Adrenal gland (tissue), 12 donors: ENCODE measurements around the gene OR2H2. TPM values are rescaled to one million over a fixed set of nuclear protein-coding genes. Genes with fewer than 3 reads are reported as not detected.

ENCODE experiments used
- DNase-seq, 7 donors: peaks; one replicate each; pipeline ENCODE4 v3.0.0-alpha.2; 2019 to 2020
- H3K27ac ChIP-seq, 5 donors: fragments of 200-600 bp; sonication (generic) in 4 of 5; 1 replicate in 3 of 5; 2 replicates in 2 of 5; pipeline versions ENCODE4 v1.5.1 to v1.8.0; 2016 to 2020; ENCODE audit warnings: mild to moderate bottlenecking in 1 of 5
- H3K27me3 ChIP-seq: fragments of 200-600 bp; 2 replicates; pipeline ENCODE4 v1.8.0; 2021
- H3K36me3 ChIP-seq, 2 donors: fragments of 200-600 bp; replicated peaks in 1 of 2; 1 replicate in 1 of 2; 2 replicates in 1 of 2; pipeline versions ENCODE4 v1.5.1 to v1.8.0; 2018 to 2022
- H3K4me1 ChIP-seq, 2 donors: fragments of 200-600 bp; replicated peaks in 1 of 2; 1 replicate in 1 of 2; 2 replicates in 1 of 2; pipeline versions ENCODE4 v1.5.1 to v1.8.0; 2018 to 2021
- H3K4me3 ChIP-seq, 4 donors: fragments of 200-600 bp; sonication (generic) in 3 of 4; one replicate each; pipeline ENCODE4 v1.5.1; 2016 to 2018
- H3K9me3 ChIP-seq, 3 donors: fragments of 200-600 bp; sonication (generic) in 1 of 3; replicated peaks in 1 of 3; 1 replicate in 2 of 3; 2 replicates in 1 of 3; pipeline versions ENCODE4 v1.5.1 to v1.8.0; 2016 to 2021
- POLR2A ChIP-seq, 2 donors: fragments of 450-650 bp; IDR thresholded peaks; one replicate each; pipeline ENCODE4 v1.6.1; 2017; ENCODE audit warnings: antibody characterized with exemption in 2 of 2, mild to moderate bottlenecking in 2 of 2, moderate library complexity in 1 of 2
- WGBS, 4 donors: extraction: QIAGEN DNeasy Blood & Tissue Kit in 2 of 4; methylation state at CpG; one replicate each; pipeline versions ENCODE4 v1.1.5 to v1.1.7; 2013 to 2017; 5-methylcytosine and 5-hydroxymethylcytosine counted together
- intact Hi-C, 2 donors: fragments of 100-400 bp; cut with DNase I; formaldehyde crosslinking; loops; one replicate each; pipeline versions ENCODE4 v1.14.1 to v1.15.0; 2022 to 2023
- polyA plus RNA-seq, 3 donors: library from polyadenylated mRNA; stranded (reverse); fragments of 200-250 nt in 2 of 3; fragments of 350-450 nt in 1 of 3; fragmentation: Illumina TruSeq in 1 of 3; extraction: RNeasy Lipid Tissue Mini Kit (QIAGEN cat#74804) in 1 of 3; gene quantifications; one replicate each; pipeline ENCODE4 v1.2.3, GENCODE V29; 2013 to 2014
- total RNA-seq, 9 donors: library from RNA; depleted of rRNA in 4 of 9; stranded (reverse); fragments of >200 nt in 4 of 9; fragments of 120-200 nt in 1 of 9; fragmentation: NEBNext Ultra II Directional in 1 of 9; extraction: Animal tissue kit (Norgen Biotek cat#: 25700) in 1 of 9; gene quantifications; one replicate each; pipeline versions ENCODE4 v1.1.0 to v1.2.4, GENCODE V29; 2013 to 2023
- TF ChIP-seq, protein P1 (sequence below), 6 experiments: fragments of 450-650 bp in 4 of 6; fragments of 200-600 bp in 2 of 6; sonication (generic) in 1 of 6; IDR thresholded peaks; 1 replicate in 5 of 6; 2 replicates in 1 of 6; pipeline versions ENCODE4 v1.5.1 to v1.8.0; 2016 to 2021; ENCODE audit warnings: antibody characterized with exemption in 6 of 6, mild to moderate bottlenecking in 2 of 6, moderate library complexity in 1 of 6
- donor health status: healthy with polysubstance abuse.
- donor health status: Bipolar disorder and iron deficiency.
- donor health status: DM: yes; HTN: yes; CAD: no.
- donor health status: DM: no; HTN: no; CAD: no.
- donor health status: DM: no; HTN: no; CAD: no.
- donor health status: DM: yes; HTN: yes; CAD: no.

Gene OR2H2
- total and polyA plus RNA-seq, 12 donors = not detected

GRCh38 chr6:29598172-29598747 is 13.3 kb downstream of the OR2H2 start:
- no peak for DNase-seq
- H3K4me1 ChIP-seq = no peaks in the 10 kb centered on the region
- H3K9me3 ChIP-seq = no peaks in the 10 kb centered on the region
- TF ChIP-seq POLR2A (IDR thresholded peaks at IDR 0.05) = no peak
- TF ChIP-seq, protein P1, sequence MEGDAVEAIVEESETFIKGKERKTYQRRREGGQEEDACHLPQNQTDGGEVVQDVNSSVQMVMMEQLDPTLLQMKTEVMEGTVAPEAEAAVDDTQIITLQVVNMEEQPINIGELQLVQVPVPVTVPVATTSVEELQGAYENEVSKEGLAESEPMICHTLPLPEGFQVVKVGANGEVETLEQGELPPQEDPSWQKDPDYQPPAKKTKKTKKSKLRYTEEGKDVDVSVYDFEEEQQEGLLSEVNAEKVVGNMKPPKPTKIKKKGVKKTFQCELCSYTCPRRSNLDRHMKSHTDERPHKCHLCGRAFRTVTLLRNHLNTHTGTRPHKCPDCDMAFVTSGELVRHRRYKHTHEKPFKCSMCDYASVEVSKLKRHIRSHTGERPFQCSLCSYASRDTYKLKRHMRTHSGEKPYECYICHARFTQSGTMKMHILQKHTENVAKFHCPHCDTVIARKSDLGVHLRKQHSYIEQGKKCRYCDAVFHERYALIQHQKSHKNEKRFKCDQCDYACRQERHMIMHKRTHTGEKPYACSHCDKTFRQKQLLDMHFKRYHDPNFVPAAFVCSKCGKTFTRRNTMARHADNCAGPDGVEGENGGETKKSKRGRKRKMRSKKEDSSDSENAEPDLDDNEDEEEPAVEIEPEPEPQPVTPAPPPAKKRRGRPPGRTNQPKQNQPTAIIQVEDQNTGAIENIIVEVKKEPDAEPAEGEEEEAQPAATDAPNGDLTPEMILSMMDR (IDR thresholded peaks at IDR 0.05) = no peak
- H3K27ac ChIP-seq = no peak overlapping the region
- peaks cover 0 to 7% of the 10 kb centered on the region in 2 donors for H3K36me3 ChIP-seq
- no peak overlapping the region for H3K4me3 ChIP-seq
- intact Hi-C loops = no loop called here
- H3K27me3 ChIP-seq = no peaks in the 10 kb centered on the region
- WGBS, 4 donors = 44 to 65% (median 57%) methylated on average over 2 of the region's 2 CpGs

- Histone ChIP-seq H3K27ac (no peak overlapping the region), H3K4me1 (no peaks in the 10 kb centered on the region), H3K36me3 (peaks cover 0 to 35% of the 10 kb centered on the region in 2 donors), H3K27me3 (no peaks in the 10 kb centered on the region), H3K9me3 (no peaks in the 10 kb centered on the region), H3K4me3 (no peak overlapping the region)
- TF ChIP-seq POLR2A (IDR thresholded peaks at IDR 0.05) = no peak
- TF ChIP-seq, protein P1 (IDR thresholded peaks at IDR 0.05) = no peak
- no peak for DNase-seq
- intact Hi-C loops = no loop called here
- 83% methylated on average over 12 of the region's 12 CpGs for WGBS, 4 donors
Measured at GRCh38 chr6:29602564-29603361, 17.8 kb downstream of the OR2H2 start.

DNA sequence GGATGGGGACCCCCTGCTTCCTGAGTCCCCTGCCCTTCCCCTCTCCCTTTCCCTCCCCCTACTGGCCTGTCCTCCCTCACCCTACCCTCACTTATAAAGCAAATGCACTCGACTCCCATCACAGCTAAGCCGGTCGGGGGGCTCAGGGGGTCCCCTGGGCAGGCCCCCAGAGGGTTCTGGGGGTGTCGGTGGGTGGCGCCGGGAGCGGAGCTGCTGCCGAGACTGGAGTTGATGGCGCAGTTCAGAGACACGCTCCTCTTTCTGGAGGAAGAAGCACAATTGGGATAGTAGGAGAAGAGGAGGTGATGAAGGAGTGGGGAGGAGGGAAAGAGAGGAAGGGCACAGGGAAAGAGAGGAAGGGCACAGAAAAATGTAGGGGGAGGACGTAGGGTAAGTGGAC is 18.5 kb downstream of the OR2H2 start:
- Histone ChIP-seq H3K36me3 (peaks cover 0 to 39% of the 10 kb centered on the region in 2 donors), H3K4me1 (no peaks in the 10 kb centered on the region), H3K27me3 (no peaks in the 10 kb centered on the region), H3K9me3 (no peaks in the 10 kb centered on the region), H3K27ac (no peak overlapping the region), H3K4me3 (no peak overlapping the region)
- TF ChIP-seq POLR2A (IDR thresholded peaks at IDR 0.05) = no peak
- TF ChIP-seq, protein P1 (IDR thresholded peaks at IDR 0.05) = no peak
- no peak for DNase-seq
- 89 to 91% (median 90%) methylated on average over 10 to 11 of the region's 11 CpGs for WGBS, 4 donors
- intact Hi-C loops = no loop called here

DNA sequence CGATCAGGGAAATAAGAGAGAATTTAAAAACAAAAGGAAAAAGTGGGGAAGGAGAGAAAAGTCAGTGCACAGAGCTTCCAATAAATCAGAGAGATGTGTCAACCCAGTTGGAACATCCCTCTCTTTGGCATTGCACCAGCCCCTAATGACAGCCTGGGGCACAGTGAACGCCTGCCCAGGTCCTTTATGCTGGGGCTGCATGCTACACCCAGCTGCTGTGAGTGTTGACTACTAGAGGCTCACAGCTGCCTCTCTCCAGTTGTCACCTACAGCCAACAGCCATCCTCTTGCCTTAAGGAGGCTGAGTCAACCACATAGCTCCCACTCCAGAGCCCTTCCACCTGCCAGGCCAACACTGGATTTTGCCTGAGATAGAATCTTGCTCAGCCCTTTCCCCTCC is 19.0 kb downstream of the OR2H2 start:
- peak in 1 of 7 donors; percentile 84 for DNase-seq
- WGBS, 4 donors = 74 to 83% (median 77%) methylated on average over 2 of the region's 2 CpGs
- intact Hi-C loops = no loop called here
- no peak overlapping the region for H3K27ac ChIP-seq
- no peaks in the 10 kb centered on the region for H3K9me3 ChIP-seq
- H3K4me1 ChIP-seq = no peaks in the 10 kb centered on the region
- TF ChIP-seq, protein P1 (IDR thresholded peaks at IDR 0.05) = no peak
- TF ChIP-seq POLR2A (IDR thresholded peaks at IDR 0.05) = no peak
- H3K36me3 ChIP-seq = peaks cover 0 to 44% of the 10 kb centered on the region in 2 donors
- H3K27me3 ChIP-seq = no peaks in the 10 kb centered on the region
- H3K4me3 ChIP-seq = no peak overlapping the region
